ENCODE measurements around the gene FCGR2B.
A peak's percentile ranks its signal among the peaks of the same experiment; 100 is the strongest.
"Not testable (repeated sequence)": the region's sequence is repeated elsewhere in the genome, so short reads cannot be mapped to it uniquely, and the experiment has no call there.

FCGR2B gene

DNA sequence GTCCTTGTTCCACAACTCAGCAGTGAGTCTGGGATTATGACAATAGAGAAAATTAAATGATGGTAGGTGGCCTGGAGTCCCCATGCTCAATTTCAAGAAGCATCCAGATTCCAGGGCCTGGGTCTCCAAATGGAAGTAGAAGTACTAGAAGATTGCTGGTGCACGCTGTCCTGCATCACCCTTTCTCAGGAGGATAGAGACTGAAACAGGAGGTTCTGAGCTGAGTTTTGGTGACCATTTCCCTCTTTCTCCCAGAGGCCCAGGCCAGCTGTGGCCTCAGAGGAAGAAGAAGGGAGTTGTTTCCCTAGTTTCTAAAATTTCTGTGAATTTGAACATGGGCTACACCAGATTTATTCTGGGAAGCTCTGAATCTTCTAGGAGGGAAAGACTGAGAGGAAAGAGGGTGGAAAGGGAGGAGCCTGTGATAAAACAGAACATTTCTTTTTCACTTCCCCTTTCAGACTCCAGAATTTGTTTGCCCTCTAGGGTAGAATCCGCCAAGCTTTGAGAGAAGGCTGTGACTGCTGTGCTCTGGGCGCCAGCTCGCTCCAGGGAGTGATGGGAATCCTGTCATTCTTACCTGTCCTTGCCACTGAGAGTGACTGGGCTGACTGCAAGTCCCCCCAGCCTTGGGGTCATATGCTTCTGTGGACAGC lies at the start of gene FCGR2B:
Gene FCGR2B, plus strand, starts transcription at position 460 of the 656 bp plus-strand sequence. Its CDS starts 99 bp downstream, at position 559.
- not testable (repeated sequence) for H3K36me3 Mint-ChIP-seq; H3K27ac Mint-ChIP-seq; H3K9me3 Mint-ChIP-seq (ENCODE audit: low read depth); H3K4me1 Mint-ChIP-seq (ENCODE audit: low read depth); H3K27me3 Mint-ChIP-seq; H3K4me3 Mint-ChIP-seq

DNA sequence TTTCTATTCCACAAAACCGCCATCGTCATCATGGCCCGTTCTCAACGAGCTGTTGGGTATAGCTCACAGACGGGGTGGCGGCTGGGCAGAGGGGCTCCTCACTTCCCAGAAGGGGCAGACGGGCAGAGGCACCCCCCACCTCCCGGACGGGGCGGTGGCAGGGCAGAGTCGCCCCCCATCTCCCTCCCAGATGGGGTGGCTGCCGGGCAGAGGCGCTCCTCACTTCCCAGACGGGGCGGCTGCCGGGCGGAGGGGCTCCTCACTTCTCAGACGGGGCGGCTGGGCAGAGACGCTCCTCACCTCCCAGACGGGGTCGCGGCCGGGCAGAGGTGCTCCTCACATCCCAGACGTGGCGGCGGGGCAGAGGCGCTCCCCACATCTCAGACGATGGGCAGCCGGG lies 46.5 kb upstream of the FCGR2B start:
- H3K9me3 Mint-ChIP-seq (ENCODE audit: low read depth); H3K27ac Mint-ChIP-seq: not testable (repeated sequence)

DNA sequence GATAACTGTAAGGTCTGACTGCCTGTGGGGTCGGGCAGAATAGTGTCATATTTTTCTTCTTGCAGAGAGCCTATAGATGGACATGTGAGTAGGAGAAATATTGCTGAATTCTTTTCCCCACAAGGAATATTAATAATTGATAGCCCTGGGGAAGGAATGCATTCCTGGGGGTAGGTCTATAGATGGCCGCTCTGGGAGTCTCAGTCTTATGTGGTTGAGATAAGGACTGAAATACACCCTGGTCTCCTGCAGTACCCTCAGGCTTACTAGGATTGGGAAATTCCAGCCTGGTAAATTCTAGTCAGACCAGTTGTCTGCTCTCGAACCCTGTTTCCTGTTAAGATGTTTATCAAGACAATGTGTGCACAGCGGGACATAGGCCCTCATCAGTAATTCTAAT lies 44.4 kb upstream of the FCGR2B start:
- H3K27ac Mint-ChIP-seq; H3K36me3 Mint-ChIP-seq; H3K9me3 Mint-ChIP-seq (ENCODE audit: low read depth); H3K27me3 Mint-ChIP-seq; H3K4me3 Mint-ChIP-seq: not testable (repeated sequence)
- peaks cover 22% of the 10 kb centered on the region for H3K4me1 Mint-ChIP-seq (ENCODE audit: low read depth)

More for the DNA sequence above, 46.5 kb upstream of the FCGR2B start:
- H3K4me3 Mint-ChIP-seq, H3K27me3 Mint-ChIP-seq, H3K36me3 Mint-ChIP-seq: not testable (repeated sequence)
- peaks cover 23% of the 10 kb centered on the region for H3K4me1 Mint-ChIP-seq (ENCODE audit: low read depth)

DNA sequence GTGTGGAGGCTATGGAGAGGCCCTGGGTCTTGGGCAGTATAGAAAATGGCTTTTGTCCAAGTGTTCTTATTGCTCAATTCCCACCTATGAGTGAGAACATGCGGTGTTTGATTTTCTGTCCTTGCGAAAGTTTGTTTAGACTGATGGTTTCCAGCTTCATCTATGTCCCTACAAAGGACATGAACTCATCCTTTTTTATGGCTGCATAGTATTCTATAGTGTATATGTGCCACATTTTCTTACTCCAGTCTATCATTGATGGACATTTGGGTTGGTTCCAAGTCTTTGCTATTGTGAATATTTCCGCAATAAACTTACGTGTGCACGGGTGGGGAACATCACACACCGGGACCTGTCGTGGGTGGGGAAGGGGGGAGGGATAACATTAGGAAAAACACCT lies 42.5 kb upstream of the FCGR2B start:
- H3K27ac Mint-ChIP-seq; H3K27me3 Mint-ChIP-seq; H3K9me3 Mint-ChIP-seq (ENCODE audit: low read depth); H3K36me3 Mint-ChIP-seq: not testable (repeated sequence)
- peaks cover 34% of the 10 kb centered on the region for H3K4me1 Mint-ChIP-seq (ENCODE audit: low read depth)
- peak overlapping the region; percentile 63 for H3K4me3 Mint-ChIP-seq

DNA sequence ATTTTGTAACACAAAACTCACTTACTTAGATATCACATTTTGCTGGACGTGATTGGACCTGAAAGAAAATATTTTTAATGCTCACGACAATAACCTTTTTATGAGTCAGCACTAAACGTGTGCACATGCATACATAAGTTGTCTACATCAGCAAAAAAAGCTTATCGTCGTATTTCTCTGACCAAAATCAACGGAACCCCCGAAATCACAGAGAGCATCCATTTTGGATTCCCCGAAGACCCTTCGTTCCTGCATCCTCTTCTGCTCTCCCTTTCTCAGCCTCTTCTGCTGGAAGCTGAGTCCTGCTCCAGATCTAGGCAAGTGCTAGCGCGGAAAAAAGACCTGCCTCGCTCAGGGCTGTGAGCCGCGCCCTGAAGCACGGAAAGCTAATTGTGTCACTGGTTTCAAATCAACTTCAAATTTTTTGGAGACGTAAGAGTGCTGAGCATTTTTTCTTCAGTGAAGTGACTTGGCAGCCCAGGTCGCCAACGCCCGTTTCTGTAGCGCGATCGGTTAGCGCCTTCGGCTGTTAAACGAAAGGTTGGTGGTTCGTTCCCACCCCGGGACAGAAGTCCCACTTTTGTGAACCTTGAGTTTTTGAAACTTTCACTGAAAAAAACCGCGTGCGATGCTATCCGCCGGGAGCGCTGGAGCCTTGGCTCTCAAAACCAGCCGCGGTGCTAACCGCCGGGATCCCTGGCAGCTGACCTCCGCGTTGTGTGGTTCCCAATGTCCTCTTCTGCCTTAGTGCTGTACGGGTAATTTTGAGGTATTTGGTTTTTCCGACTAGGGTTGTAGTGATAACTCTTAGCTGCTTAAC lies 41.6 kb upstream of the FCGR2B start:
- Mint-ChIP-seq H3K27ac (peak overlapping the region; percentile 84), H3K4me3 (peak overlapping the region; percentile 90), H3K4me1 (ENCODE audit: low read depth) (peaks cover 34% of the 10 kb centered on the region)
- not testable (repeated sequence) for H3K36me3 Mint-ChIP-seq; H3K9me3 Mint-ChIP-seq (ENCODE audit: low read depth); H3K27me3 Mint-ChIP-seq

DNA sequence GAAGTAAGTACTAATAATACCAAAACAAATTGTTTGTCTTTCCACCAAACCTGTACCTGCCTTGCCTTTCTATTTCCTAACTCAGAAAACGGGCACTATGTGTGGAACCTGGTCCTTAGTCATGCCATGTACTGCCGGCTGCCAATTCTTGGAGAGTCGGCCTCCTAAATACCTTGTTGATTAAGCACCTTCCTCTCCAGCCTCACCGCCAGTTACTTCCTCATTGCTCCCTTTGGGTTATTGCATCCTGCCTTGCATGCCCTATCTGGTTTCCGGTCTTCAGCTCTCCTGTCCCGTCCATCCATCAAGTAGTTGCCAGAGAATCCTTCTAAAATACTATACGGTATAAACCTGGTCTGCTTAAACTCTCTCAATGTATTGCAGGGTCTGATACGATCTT lies 40.9 kb upstream of the FCGR2B start:
- not testable (repeated sequence) for H3K27me3 Mint-ChIP-seq; H3K9me3 Mint-ChIP-seq (ENCODE audit: low read depth); H3K36me3 Mint-ChIP-seq
- Mint-ChIP-seq H3K27ac (peak overlapping the region; percentile 84), H3K4me3 (peak overlapping the region; percentile 90), H3K4me1 (ENCODE audit: low read depth) (peaks cover 37% of the 10 kb centered on the region)

DNA sequence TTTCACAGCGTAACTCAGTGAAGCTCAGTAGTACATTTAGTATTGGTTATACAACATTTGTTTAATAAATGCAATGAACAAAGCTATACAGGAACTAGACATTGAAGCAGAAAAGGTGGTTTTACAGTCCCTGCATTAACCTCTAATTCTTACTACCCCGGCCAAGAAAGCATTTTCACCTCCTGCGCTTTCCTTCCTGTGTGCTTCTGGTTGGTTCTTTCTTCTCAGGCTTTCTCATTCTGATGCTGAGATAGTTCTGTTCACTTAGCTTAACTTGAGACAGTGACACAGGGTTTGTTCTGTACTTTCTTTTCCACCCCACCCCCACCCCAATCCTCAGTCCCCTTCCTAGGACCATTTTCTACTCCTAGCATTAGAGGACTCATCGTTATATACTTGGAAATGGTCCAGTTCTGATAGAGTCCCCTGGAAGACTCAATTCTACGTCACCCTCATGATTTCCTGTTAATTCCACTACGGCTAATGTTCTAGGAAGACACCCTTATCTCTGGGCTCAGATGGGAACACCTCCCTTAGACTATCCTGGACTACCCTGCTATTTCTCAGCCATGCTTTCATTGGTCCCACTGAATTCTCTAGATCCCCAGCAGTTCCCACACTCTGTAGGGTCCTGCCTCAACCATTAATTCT lies 39.4 kb upstream of the FCGR2B start:
- H3K4me1 Mint-ChIP-seq (ENCODE audit: low read depth) = peaks cover 37% of the 10 kb centered on the region
- H3K4me3 Mint-ChIP-seq = peak overlapping the region; percentile 45
- not testable (repeated sequence) for H3K27me3 Mint-ChIP-seq; H3K36me3 Mint-ChIP-seq; H3K9me3 Mint-ChIP-seq (ENCODE audit: low read depth); H3K27ac Mint-ChIP-seq

DNA sequence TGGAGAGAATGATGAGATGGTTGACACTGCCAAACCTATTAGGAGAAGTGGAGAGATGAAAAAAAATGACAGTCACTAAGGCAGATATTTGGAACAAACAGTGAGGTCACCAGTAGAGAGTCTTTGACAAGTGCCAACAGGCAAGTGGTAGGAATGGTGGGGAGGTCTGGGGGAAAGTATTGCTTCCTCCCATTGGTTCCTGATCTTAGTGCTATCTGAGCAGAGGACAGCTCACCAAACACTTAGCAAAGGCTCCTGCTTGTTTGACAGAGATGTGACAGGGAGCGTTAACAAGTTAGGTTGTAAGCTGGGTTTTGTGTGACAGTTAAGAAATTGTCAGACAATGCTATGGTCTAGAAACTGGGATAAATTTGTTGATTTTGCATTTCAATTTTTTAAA lies 38.3 kb upstream of the FCGR2B start:
- H3K4me3 Mint-ChIP-seq; H3K27me3 Mint-ChIP-seq; H3K27ac Mint-ChIP-seq; H3K9me3 Mint-ChIP-seq (ENCODE audit: low read depth); H3K36me3 Mint-ChIP-seq: not testable (repeated sequence)
- H3K4me1 Mint-ChIP-seq (ENCODE audit: low read depth) = peaks cover 37% of the 10 kb centered on the region

DNA sequence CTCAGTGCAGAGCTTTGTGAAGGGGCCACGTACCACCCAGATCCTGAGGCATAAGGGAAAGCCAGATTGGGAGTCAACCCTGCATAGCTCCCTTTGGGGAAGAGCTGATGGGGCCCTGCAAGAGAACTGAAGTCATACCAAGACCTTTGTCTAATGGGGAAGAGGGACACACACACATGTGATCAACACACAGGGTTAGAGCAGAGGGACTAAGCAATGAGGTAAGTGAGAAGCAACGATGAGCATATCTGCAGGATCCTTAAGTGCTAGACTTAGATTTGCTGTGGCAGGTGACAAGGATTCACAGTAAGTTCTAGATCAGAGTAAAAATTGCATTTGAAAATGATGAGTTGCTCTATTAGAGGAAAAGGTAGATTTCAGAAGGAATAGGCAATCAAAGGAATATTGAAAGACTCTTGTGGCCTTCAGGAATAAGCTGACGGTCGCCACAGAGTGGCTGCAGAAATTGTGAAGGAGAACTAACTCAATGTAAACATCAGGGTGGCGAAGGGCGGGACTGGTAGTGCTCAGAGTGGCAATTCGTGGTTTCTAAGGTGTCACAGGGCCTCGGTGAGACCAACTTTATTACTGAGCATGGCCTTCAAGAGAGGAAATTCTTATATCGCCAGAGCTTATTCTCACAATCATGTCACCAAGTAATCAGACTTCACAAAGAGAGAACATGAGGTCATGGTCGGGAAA lies 36.3 kb upstream of the FCGR2B start:
- H3K36me3 Mint-ChIP-seq, H3K27ac Mint-ChIP-seq: not testable (repeated sequence)

DNA sequence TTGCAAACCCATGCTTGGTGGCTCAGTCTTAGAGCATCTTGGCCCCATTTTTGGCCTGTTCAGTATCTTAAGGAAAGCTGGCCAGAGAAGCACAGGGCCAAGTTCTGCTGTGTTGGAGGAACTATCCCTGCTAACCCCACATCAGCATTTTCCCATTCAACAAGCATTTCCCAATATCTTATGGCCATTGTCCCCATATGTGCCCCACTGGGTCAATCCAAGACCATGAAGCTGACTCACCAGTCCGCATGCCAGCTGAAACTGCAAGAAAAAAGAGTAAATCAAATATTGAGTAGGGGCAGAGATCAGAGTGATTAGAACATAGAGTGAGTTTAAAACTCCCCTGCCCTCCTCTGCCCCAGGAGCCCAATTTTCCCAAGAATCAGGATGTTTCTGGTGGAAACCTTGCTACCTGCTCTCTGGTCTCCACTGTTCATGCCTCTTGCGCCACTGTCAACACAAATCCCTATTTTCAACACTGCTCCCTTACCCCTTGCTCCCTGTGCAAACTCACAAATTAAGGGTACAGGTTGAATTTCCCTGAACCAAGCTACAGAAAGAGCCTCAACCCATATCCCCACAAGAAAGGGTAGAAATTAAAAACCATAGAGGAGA lies 32.7 kb upstream of the FCGR2B start:
- not testable (repeated sequence) for H3K27ac Mint-ChIP-seq; H3K27me3 Mint-ChIP-seq; H3K36me3 Mint-ChIP-seq; H3K4me1 Mint-ChIP-seq (ENCODE audit: low read depth); H3K4me3 Mint-ChIP-seq; H3K9me3 Mint-ChIP-seq (ENCODE audit: low read depth)

More for the DNA sequence above, 36.3 kb upstream of the FCGR2B start:
- H3K4me3 Mint-ChIP-seq; H3K9me3 Mint-ChIP-seq (ENCODE audit: low read depth); H3K27me3 Mint-ChIP-seq: not testable (repeated sequence)
- peaks cover 30% of the 10 kb centered on the region for H3K4me1 Mint-ChIP-seq (ENCODE audit: low read depth)

DNA sequence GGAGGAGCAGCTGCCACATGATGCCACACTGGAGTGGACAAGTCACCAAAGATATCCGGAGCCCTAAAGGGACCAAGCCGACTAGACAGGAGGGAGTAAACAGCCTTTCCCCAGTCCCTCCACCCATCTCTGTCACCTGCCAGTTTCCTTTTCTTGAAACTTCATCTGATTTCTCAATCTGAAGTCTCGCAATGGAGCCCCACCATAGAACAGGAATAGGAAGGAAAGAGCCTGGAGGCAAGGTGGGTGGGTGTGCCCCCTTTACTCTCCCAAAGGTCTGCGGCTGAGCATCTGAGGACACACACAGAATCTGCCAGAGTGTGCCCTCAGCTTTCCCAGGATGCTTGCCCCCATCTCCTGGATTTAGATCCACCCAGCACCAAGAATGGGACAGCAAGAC lies 31.9 kb upstream of the FCGR2B start, which contains the start of gene FCGR3B:
Gene FCGR3B, minus strand, starts transcription at position 101 of the 400 bp plus-strand sequence. Its CDS starts 82 bp downstream, at position 19.
- peaks cover 5% of the 10 kb centered on the region for H3K4me1 Mint-ChIP-seq (ENCODE audit: low read depth)
- H3K9me3 Mint-ChIP-seq (ENCODE audit: low read depth) = no peaks in the 10 kb centered on the region
- H3K36me3 Mint-ChIP-seq = peaks cover 2% of the 10 kb centered on the region
- no peaks in the 10 kb centered on the region for H3K27me3 Mint-ChIP-seq
- no peak within 1 kb of the TSS for H3K4me3 Mint-ChIP-seq
- no peak within 1 kb of the TSS for H3K27ac Mint-ChIP-seq

DNA sequence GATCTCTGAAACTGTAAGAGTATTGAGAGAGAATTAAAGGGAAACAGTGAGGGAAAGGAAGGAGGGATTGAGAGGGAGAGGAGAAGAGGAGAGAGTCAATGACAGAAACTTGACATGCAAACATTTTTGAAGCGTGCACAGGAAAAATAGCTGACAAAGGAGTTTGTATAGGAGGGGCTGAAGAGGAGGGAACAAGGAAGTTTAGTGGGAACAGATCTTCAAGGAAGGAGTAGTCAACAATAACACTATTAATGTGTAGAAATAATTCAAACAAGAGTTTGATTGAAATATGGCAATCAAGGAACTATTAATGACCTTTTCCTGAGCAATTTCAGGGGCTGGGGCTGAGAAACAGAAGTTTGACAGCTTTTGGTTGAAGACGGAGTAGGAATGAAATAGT lies 27.9 kb upstream of the FCGR2B start:
- H3K9me3 Mint-ChIP-seq (ENCODE audit: low read depth); H3K27ac Mint-ChIP-seq; H3K4me1 Mint-ChIP-seq (ENCODE audit: low read depth); H3K27me3 Mint-ChIP-seq; H3K36me3 Mint-ChIP-seq; H3K4me3 Mint-ChIP-seq: not testable (repeated sequence)

DNA sequence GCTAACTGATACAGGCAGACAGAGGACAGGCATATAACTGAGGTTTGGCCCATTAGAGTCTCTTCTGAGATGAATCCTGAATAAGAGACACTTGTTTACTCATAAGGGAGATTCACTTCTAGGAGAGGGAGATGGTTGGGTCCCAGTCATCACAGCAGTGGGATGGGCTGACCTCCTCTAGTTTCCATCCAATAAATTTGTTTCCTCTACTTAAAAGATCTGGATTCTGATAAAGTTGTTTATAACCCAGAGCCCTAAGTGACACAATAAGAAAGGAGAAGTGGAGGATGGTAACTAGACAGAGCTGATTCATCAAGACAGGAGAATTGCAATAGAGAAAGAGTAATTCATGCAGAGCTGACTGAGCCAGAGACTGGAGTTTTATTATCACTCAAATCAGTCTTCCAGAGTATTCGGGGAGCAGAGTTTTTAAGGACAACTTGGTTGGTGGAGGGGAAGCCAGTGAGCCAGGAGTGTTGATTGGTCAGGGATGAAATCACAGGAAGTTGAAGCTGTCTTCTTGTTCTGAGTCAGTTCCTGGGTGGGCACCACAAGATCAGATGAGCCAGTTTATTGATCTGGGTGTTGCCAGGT lies 26.7 kb upstream of the FCGR2B start:
- H3K4me1 Mint-ChIP-seq (ENCODE audit: low read depth); H3K27me3 Mint-ChIP-seq; H3K4me3 Mint-ChIP-seq; H3K27ac Mint-ChIP-seq; H3K9me3 Mint-ChIP-seq (ENCODE audit: low read depth); H3K36me3 Mint-ChIP-seq: not testable (repeated sequence)

DNA sequence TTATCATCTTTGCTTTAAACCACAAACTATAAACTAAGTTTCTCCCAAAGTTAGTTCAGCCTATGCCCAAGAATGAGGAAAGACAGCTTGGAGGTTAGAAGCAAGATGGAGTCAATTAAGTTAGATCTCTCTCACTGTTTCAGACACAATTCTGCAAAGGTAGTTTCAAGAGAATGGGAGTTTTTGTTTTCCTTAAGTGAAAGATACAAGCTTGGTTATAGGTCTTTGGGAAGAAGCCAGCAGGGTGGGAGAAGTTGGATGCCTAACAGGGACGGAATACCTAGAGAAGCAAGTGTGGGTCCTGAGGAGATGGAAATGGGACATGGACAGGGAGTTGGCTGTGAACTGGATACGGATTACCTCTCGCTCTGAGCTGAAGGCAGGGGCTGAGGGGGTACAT lies 26.0 kb upstream of the FCGR2B start:
- not testable (repeated sequence) for H3K27me3 Mint-ChIP-seq; H3K4me3 Mint-ChIP-seq; H3K27ac Mint-ChIP-seq; H3K4me1 Mint-ChIP-seq (ENCODE audit: low read depth); H3K9me3 Mint-ChIP-seq (ENCODE audit: low read depth); H3K36me3 Mint-ChIP-seq

Measured in activated naive CD8-positive, alpha-beta T cell (primary cell).